Fibroblast of peridontal ligament (primary cell): ENCODE measurements around the gene LPCAT3.
"Not testable (repeated sequence)": the region's sequence is repeated elsewhere in the genome, so short reads cannot be mapped to it uniquely, and the experiment has no call there.

Source experiments
- DNase-seq: peaks from one replicate; pipeline ENCODE4 v3.0.0-alpha.2; 2010; ENCODE audit errors: extremely low read depth

Gene LPCAT3, protein sequence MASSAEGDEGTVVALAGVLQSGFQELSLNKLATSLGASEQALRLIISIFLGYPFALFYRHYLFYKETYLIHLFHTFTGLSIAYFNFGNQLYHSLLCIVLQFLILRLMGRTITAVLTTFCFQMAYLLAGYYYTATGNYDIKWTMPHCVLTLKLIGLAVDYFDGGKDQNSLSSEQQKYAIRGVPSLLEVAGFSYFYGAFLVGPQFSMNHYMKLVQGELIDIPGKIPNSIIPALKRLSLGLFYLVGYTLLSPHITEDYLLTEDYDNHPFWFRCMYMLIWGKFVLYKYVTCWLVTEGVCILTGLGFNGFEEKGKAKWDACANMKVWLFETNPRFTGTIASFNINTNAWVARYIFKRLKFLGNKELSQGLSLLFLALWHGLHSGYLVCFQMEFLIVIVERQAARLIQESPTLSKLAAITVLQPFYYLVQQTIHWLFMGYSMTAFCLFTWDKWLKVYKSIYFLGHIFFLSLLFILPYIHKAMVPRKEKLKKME

DNA sequence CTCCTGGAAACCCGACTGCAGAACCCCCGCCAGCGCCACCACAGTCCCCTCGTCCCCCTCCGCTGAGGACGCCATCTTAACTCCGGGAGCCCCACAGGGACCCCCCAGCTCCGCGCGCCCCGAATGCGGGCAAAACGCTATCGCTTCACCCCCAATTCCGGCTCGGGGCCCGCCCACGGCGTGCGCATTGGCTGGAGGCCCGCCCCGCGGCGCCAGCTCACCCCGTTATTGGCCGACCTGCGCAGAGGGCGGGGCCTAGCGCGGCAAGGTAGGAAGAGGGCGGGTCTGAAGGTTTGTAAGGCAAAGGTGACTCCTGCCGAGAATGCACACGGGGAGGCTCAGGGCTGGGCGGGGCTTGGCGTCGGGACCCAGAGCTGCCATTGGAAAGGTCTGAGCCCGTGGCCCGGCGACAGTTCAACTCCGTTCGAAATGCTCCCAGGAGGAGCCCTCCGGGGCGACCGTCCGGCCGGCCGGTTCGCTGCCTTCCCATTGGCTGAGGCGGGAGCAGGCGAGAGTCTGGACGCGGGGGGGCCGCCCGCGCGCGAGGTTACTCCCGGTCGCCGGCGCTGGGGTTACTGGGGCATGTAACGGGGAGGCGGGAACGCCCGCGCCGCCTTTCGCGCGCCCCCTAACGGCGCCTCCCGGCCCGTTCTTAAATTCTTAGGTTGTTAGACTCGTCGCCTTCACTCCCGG, at the start of gene LPCAT3:
Gene LPCAT3, minus strand, starts transcription at position 127 of the 693 bp plus-strand sequence. Its CDS starts 52 bp downstream, at position 75.
- DNase-seq: peak; percentile 89

DNA sequence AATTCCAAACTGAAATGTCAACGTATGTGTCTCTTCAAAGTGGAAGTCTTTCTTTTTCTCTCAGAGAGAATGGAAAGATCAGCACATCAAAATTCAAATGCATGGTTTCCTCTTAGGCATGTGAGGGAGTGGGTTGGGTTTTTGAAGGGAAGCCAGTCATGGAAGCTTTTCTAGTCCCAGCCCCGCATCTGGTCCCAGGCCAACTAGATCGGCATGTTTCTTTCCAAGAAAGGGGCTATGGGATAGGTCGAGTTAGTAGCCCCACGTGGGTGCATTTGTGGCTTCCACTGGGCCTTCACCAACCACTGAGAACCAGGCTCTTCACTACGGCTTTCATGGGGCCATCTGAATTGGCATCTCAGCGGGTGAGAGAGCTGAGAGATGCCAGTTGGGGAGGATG, 48.8 kb upstream of the LPCAT3 start:
- DNase-seq: no peak

DNA sequence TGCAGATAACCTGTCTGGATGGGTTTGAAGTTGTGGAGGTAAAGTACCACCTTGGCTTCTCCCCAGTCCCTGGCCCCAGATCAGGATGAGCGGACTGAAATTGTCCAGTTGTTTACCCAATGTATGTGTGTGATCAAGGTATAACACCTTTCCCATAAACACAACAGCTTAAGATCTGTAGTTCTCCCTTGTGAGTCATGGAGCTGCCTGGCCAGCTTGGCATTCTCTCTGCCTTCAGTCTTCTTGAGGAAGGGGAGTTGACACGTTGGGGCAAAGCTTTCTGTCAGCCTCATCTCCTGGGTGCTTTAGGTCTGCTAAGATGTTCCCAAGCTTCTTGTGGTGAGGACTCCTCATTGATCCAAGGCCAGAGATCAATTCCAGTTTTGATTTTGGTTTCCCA, 48.3 kb upstream of the LPCAT3 start:
- no peak for DNase-seq

DNA sequence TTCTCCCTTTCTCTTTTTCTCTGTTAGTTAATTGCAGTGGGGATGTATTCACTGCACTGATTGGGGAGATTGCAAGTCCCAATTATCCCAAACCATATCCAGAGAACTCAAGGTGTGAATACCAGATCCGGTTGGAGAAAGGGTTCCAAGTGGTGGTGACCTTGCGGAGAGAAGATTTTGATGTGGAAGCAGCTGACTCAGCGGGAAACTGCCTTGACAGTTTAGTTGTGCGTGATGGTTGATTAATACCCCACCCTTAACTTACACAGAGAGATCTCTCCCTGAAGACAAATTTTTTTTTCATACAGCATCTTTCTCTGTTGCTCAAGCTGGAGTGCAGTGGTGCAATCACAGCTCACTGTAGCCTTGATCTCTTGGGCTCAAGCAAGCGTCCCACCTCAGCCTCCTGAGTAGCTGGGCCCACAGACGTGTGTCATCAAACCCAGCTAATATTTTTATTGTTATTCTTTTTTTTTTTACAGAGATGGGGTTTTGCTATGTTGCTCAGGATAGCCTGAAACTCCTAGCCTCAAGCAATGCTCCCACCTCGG, 46.9 kb upstream of the LPCAT3 start:
- DNase-seq: no peak

DNA sequence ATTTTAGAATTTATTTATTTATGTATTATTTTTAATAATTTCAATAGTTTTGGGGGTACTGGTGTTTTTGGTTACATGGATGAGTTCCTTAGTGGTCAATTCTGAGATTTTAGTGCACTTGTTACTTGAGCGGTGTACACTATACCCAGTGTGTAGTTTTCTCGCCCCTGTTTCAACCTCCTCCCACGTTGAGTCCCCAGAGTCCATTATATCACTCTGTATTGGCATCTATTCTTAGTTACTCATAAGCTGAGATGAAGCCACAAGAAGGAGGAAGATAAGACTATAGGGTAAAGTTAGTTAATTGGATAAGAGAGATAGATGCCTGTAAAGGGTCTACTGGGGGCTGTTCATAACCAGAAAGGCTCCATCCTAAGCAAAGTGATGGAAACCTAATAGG, 46.2 kb upstream of the LPCAT3 start:
- DNase-seq: peak; percentile 20

DNA sequence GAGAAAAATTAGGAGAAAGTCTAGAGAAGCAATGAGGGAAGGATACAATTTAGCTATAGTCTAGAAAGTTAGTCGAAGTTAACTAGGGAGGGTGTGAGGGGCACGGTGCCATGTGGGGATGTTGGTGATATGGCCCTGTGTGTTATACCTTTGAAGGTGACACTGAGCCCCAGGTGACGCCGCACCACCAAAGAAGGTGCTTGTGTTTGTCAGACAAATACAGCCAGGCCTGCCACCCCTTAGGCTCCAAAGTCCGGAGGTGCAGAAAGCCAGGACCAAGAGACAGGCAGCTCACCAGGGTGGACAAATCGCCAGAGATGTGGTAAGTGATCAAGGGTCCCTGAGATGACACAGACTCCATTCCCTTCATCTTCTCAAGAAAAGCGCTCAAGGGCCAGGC, 43.3 kb upstream of the LPCAT3 start:
- DNase-seq: no peak

DNA sequence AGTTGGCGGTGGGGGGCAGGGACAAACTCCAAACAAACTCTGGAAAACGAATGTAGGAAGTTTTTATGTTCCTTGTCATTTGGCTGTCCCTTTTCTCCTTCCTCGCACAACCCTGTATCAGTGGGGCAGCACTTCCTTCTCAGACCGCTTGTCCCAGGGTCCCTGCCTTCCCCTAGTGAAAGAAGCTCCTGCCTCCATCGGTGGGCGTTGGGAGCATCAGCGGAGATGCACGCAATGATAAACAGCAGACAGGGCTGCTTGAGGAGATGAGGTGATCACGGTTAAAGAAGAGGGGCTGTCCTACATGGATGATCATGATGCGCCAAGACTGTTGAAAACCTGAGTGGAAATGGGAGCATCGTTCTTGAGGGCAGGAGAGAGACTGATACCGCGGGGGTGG, 42.9 kb upstream of the LPCAT3 start:
- DNase-seq: peak; percentile 24

DNA sequence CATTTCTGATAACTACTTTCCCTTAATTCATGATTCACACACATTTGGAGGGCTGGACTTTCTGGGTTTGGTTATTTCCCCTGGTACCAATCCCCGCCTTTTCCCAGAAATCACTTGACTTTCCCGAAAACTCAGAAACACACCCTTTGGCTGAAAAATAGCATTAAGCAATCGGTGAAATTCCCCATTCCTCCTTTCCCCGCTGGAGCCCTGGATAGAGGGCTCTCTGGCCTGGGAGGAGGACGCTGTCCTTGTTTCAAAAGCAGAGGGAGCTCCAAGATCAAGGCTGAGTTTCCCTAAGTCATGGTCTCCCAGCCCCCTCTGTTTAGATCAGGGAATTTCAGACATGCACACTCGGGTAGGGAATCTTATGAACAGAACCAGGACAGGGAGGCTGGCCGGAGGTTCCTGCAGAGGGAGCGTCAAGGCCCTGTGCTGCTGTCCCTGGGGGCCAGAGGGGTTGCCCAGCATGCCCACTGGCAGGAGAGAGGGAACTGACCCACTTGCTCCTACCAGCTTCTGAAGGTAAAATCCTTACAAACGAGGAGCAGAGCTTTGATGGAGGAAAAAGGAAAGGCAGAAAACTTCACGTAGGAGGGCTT, 42.2 kb upstream of the LPCAT3 start, which contains the start of gene C1S:
Gene C1S, plus strand, starts transcription at position 366 of the 602 bp plus-strand sequence. CDS start 1,195 bp downstream, outside the sequence.
- DNase-seq: peak; percentile 100

DNA sequence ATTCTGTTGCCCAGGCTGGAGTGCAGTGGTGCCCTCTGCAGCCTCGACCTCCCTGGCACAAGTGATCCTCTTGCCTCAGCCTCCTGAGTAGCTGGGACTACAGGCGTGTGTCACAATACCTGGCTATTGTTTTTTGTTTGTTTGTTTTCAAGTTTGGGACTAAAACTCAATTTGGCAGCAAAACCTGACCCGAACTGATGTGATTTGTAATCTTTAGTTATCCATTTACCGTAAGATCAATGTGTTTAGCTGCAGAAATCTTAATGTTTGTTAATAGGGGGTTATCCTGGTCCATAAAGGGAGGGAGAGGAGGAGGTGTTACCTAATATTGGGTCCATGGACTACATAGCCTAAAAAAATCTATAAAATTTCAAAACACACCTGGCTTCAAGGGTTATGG, 41.5 kb upstream of the LPCAT3 start:
- DNase-seq: no peak

DNA sequence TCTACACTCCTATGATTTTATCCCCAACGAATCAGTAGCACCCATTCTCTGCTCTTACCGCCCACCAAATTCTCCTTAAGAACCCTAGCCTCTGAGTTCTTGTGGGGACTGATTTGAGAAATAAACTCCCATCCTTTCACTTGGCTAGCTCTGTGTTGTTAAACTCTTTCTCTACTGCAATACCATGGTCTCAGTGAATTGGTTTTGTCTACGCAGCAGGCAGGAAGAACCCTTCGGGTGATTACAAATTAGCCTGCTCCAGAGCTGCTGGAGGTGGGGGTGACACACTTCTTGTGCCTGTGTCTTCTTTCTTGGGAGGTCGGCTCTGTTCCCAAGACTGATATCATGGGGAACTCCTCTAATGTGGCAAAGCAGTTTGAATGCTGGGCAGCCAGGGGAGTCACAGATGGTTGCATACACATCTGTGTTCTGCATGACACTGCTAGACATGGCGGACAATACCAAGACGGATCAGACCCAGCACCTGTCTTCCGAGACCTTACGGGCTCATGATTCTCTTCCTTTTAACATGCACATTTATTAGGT, 40.6 kb upstream of the LPCAT3 start:
- DNase-seq: no peak

DNA sequence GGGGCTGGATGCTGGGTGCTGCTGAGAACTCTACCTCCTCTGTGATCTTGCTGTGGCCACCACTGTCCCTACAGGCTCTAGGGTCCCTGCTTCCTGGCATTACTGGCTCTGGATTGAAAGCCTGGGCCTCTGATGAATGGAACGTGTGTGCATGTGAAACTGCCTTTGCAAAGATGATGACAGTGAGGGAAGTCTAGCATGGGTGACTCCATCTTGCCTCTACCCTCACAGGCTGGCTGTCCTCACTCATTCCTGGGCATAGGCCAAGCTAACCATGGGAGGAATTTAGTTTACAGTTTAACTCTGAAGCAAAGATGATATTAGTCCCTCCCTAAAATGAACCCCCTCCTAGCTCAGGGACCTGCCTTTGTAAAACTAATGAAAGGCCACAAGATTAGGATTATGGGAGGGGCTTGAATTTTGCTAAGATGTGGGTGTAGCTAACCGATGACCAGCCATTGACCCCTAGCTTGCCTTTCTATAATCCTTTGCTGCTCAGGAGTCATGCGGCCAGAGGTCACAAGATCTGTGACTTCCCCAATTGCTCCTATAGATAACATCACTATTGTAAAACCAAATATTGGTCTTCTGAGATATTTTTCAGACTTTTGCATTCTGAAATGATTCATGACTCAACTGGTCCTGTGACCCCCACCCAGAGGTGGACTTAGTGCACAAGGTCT, 40.0 kb upstream of the LPCAT3 start:
- no peak for DNase-seq

DNA sequence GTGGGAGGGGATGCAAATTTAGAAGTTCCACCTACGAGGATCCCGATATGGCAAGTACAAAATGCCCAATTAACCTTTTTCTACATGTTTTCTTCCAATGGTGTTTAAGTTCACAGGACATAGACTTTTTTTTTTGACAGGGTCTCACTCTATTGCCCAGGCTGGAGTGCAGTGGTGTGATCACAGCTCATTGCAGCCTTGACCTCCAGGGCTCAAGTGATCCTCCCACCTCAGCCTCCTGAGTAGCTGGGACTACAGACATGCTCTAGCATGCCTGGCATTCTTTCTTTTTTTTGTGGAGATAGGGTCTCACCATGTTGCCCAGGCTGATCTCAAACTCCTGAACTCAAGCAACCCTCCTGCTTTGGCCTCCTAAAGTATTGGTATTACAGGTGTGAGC, 37.5 kb upstream of the LPCAT3 start:
- DNase-seq: not testable (repeated sequence)

DNA sequence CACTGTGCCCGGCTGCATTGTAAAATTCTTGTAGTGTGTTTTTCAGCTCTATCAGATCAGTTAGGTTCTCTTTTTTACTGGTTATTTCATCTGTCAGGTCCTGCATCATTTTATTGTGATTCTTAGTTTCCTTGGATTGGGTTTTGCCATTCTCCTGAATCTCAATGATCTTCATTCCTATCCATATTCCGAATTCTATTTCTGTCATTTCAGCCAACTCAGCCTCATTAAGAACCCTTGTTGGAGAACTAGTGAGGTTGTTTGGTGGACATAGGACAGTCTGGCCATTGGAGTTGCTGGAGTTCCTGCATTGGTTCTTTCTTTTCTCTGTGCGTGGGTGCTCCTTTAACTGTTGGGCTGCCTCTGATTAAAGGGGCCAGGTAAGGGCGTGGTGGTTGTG, 36.6 kb upstream of the LPCAT3 start:
- DNase-seq: no peak

DNA sequence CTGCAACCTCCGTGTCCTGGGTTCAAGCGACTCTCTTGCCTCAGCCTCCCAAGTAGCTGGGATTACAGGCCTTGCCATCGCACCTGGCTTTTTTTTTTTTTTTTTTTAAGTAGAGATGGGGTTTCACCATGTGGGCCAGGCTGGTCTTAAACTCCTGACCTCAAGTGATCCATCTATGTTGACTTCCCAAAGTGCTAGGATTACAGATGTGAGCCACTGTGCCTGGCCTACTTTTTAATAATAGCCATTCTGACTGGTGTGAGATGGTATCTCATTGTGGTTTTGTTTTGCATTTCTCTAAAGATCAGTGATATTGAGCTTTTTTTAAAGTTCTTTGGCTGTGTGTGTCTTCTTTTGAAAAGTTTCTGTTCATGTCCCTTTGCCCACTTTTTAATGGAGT, 31.7 kb upstream of the LPCAT3 start:
- not testable (repeated sequence) for DNase-seq

DNA sequence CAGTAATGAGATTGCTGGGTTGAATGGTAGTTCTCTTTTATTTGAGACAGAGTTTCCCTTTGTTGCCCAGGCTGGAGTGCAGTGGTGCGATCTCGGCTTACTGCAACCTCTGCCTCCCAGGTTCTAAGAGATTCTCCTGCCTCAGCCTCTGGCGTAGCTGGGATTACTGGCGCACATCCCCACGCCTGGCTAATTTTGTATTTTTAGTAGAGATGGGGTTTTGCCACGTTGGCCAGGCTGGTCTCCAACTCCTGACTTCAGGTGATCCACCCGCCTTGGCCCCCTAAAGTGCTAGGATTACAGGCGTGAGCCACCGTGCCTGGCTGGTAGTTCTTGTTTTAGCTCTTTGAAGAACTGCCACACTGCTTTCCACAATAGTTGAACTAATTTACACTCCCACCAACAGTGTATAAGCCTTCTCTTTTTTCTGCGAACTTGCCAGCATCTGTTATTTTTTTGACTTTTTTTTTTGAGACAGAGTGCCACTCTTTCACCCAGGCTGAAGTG, 31.2 kb upstream of the LPCAT3 start:
- not testable (repeated sequence) for DNase-seq

DNA sequence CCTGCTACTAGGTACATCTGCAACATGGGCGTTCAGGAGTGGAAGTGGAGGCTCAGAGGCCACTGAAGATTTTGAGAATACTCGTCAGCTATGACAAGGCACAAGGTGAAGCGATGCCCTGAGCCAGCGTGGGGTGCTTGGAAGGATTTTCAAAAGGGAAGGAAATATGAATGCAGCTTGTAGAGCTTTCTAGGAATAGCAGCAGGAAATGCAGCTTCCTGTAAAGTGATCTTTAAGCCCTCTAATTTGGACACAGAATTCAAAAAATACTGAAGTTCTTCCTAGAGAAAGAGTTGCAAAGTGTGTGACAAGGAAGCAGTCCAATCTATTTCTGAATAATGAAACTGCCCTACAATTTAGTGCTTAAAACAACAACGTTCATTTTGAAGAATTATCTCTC, 29.0 kb upstream of the LPCAT3 start:
- DNase-seq: no peak

DNA sequence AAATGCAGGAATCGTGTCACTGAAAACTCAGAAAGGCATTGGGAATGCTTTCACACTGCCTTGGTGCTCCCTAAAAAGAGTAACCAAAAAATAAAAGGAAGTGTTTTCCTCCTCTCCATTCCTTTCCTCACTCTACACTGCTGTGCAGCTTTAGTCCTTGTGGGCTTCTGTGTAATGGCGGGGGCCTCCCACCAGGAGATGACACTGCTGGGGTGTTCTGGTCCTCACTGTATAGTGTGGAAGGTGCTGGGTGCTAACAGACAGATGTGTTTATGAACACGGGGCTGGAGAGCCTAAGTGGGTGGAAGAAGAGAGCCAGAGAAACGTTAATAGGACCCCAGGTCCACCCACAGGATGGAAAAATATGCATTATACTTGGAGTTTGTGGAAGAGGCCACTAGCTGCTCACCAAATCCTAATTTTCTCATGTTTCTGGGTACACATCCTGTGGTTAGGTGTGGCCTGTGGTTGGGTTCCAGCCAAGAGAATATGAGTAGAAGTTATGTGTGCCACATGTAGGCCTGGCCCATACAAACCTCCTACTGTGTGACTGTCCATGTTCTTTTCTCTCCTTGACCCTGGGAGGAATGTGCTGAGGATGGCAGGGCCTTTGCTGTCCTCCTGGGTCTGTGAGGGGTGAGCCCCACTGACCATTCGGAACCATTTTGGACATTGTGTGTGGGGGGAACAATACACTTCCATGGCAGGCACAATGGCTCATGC, 28.3 kb upstream of the LPCAT3 start:
- no peak for DNase-seq

DNA sequence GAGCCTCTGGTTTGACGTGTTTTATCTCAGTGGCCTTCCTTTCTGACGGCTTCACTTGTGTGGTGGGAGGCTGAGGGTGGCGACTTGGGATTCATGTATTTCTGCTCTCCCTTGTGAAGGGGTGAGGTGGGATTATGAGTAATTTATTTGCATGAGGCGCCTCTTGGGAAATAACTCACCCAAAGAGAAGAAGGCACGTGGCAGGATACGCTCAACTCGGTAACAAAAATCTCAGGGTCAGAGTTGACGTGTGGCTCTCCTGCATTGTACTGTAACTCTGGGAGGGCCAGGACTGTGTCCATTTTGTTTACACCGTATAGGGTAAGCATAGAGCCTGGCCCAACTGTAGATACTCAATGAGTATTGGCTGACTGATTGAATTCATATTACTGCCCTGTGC, 27.6 kb upstream of the LPCAT3 start:
- no peak for DNase-seq

DNA sequence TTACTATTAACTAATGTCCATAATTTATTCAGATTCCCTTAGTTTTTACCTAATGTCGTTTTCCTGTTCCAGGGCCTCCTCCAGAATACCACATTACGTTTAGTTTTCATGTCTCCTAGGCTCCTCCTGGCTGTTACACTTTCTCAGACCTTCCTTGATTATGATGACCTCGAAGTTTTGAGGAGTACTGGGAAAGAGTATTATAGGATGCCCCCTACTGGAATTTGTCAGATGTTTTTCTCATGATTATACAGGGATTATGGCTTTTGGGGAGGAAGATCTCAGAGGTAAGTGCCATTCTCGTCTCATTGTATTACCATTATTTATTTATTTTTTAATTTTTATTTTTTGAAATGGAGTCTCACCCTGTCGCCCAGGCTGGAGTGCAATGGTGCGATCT, 24.6 kb upstream of the LPCAT3 start:
- DNase-seq: peak; percentile 62

DNA sequence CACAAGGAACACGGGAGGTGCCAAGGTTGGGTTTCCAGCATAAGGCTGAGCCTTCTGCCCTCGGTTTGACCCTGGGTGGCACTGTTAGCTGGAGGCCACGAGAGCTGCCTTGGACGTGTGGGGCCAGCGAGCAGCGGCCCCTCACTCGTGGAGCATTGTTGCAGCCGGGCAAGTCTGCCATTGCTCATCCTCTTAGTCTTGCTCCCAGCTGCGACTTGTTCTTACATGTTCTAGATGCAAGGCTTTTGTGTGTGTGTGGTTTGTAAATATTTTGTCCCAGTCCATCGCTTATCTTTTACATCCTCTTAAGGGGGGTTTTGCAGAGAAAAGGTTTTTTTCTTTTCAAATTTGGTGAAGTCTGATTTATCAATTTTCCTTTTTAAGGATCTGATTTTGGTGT, 21.1 kb upstream of the LPCAT3 start:
- no peak for DNase-seq

DNA sequence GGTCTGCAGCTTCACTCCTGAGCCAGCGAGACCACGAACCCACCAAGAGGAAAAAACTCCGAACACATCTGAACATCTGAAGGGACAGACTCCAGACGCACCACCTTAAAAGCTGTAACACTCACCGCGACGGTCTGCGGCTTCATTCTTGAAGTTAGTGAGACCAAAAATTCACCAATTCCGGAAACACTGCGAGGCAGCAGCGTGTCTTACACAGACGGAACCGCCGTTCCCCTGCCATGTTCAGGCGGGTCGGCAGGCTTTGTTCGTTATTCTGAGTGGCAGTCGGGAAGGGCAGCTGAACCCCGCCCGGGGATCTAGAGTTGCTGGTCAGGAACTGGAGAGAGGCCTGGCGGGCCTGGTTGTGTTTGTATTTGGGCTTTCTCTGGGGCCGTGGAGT, 20.3 kb upstream of the LPCAT3 start:
- no peak for DNase-seq
